B cell (primary cell): ENCODE data around the gene JMJD1C. TPM values are rescaled to one million over a fixed set of nuclear protein-coding genes. Genes with fewer than 3 reads are reported as not detected.
"Not testable (repeated sequence)": the region's sequence is repeated elsewhere in the genome, so short reads cannot be mapped to it uniquely, and the experiment has no call there.

Experiments used
- ATAC-seq: fragments of 200-7000 bp; cut with Tn5 transposase; one replicate; pipeline ENCODE4 v1.10.0; 2021; ENCODE audit warnings: low read depth, mild to moderate bottlenecking, moderate number of reproducible peaks, moderate library complexity
- CTCF ChIA-PET: fragments of 350-600 bp; sonication (Branson Sonifier 250); formaldehyde crosslinking; loops from one replicate; lab custom pipeline; 2021; ENCODE audit warnings: antibody characterized with exemption, inconsistent platforms; lab: Charles Lee
- POLR2A ChIA-PET: fragments of 350-600 bp; sonication (Branson Sonifier 250); formaldehyde crosslinking; loops from one replicate; lab custom pipeline; 2021; ENCODE audit warnings: antibody characterized with exemption; lab: Charles Lee
- DNase-seq: peaks from one replicate; pipeline ENCODE4 v3.0.0; 2013
- H2AFZ ChIP-seq: 2 replicates; pipeline ENCODE4 v1.6.1; 2012; ENCODE audit warnings: mild to moderate bottlenecking, low read depth, low read length; ENCODE audit not compliant: insufficient read depth, poor library complexity, severe bottlenecking
- H3K27ac ChIP-seq, 2 donors: 1 replicate in 1 of 2; 2 replicates in 1 of 2; pipeline ENCODE4 v1.5.1; 2012 to 2013; ENCODE audit warnings: low read length in 2 of 2, mild to moderate bottlenecking in 2 of 2, moderate library complexity in 1 of 2
- H3K27me3 ChIP-seq, 4 experiments: fragments of 200-600 bp in 1 of 4; sonication (generic) in 1 of 4; replicated peaks in 1 of 4; 1 replicate in 2 of 4; 2 replicates in 2 of 4; pipeline versions ENCODE4 v1.6.1 to v1.7.0; 2013 to 2016; ENCODE audit warnings: low read length in 3 of 4, mild to moderate bottlenecking in 2 of 4, mixed read lengths in 1 of 4, moderate library complexity in 1 of 4; ENCODE audit not compliant: insufficient read depth in 4 of 4, control insufficient read depth in 3 of 4; ENCODE audit errors: control extremely low read depth in 1 of 4
- H3K36me3 ChIP-seq, 2 experiments: replicated peaks in 1 of 2; 1 replicate in 1 of 2; 2 replicates in 1 of 2; pipeline versions ENCODE4 v1.6.1 to v1.7.1; 2013; ENCODE audit warnings: low read length in 1 of 2; ENCODE audit not compliant: insufficient read depth in 2 of 2, control insufficient read depth in 1 of 2; ENCODE audit errors: control extremely low read depth in 1 of 2, extremely low read depth in 1 of 2
- H3K4me1 ChIP-seq, 2 donors: fragments of 200-600 bp in 1 of 2; sonication (generic) in 1 of 2; 1 replicate in 1 of 2; 2 replicates in 1 of 2; pipeline versions ENCODE4 v1.5.1 to v1.6.1; 2013 to 2017; ENCODE audit warnings: low read length in 2 of 2; ENCODE audit not compliant: control insufficient read depth in 2 of 2, insufficient read depth in 2 of 2
- H3K4me2 ChIP-seq: replicated peaks from 2 replicates; pipeline ENCODE3; 2012; ENCODE audit warnings: mild to moderate bottlenecking, low read depth, low read length; ENCODE audit not compliant: poor library complexity, severe bottlenecking
- H3K4me3 ChIP-seq, 5 experiments: fragments of 200-600 bp in 1 of 5; sonication (generic) in 1 of 5; 1 replicate in 3 of 5; 2 replicates in 2 of 5; pipeline versions ENCODE4 v1.5.1 to v1.7.0; 2011 to 2016; ENCODE audit warnings: low read length in 4 of 5, mild to moderate bottlenecking in 4 of 5, low read depth in 2 of 5, control low read depth in 1 of 5, moderate library complexity in 1 of 5; ENCODE audit not compliant: insufficient read depth in 1 of 5; ENCODE audit errors: control extremely low read depth in 1 of 5, extremely low read depth in 1 of 5
- H3K79me2 ChIP-seq: fragments of 200-600 bp; sonication (generic); one replicate; pipeline ENCODE4 v1.6.0; 2016; ENCODE audit warnings: low read length; ENCODE audit not compliant: control insufficient read depth, insufficient read depth
- H3K9ac ChIP-seq: fragments of 200-600 bp; sonication (generic); 2 replicates; pipeline ENCODE4 v1.6.1; 2017; ENCODE audit warnings: mild to moderate bottlenecking, low read length, moderate library complexity
- H3K9me3 ChIP-seq, 3 donors: one replicate each; pipeline versions ENCODE4 v1.6.1 to v1.7.1; 2013; ENCODE audit warnings: low read length in 2 of 3; ENCODE audit not compliant: control insufficient read depth in 2 of 3, insufficient read depth in 1 of 3; ENCODE audit errors: control extremely low read depth in 1 of 3
- H4K20me1 ChIP-seq: 2 replicates; pipeline ENCODE4 v1.6.0; 2012; ENCODE audit warnings: mild to moderate bottlenecking, low read length; ENCODE audit not compliant: insufficient read depth, control insufficient read depth, poor library complexity, severe bottlenecking
- H3K27ac Mint-ChIP-seq: one replicate; pipeline ENCODE4 v1.8.0; 2021; ENCODE audit warnings: mixed read lengths
- H3K27me3 Mint-ChIP-seq: one replicate; pipeline ENCODE4 v1.8.0; 2021; ENCODE audit warnings: mixed read lengths
- H3K4me1 Mint-ChIP-seq: one replicate; pipeline ENCODE4 v1.8.0; 2021; ENCODE audit warnings: mixed read lengths
- H3K4me3 Mint-ChIP-seq: one replicate; pipeline ENCODE4 v1.8.0; 2021; ENCODE audit warnings: mixed read lengths
- H3K9me3 Mint-ChIP-seq: one replicate; pipeline ENCODE4 v1.8.0; 2022; ENCODE audit warnings: mixed read lengths; ENCODE audit not compliant: insufficient read depth
- CTCF ChIP-seq: fragments of 200-600 bp; IDR thresholded peaks from one replicate; pipeline ENCODE4 v1.8.0; 2022; ENCODE audit warnings: antibody characterized with exemption, mild to moderate bottlenecking
- EZH2 ChIP-seq: IDR thresholded peaks from 2 replicates; pipeline ENCODE4 v1.6.1; 2012; ENCODE audit warnings: borderline replicate concordance, low read depth, mild to moderate bottlenecking, moderate library complexity, low read length; ENCODE audit not compliant: insufficient read depth, poor library complexity, severe bottlenecking
- WGBS: methylation state at CpG from one replicate; pipeline ENCODE4 v1.1.5; 2013; ENCODE audit warnings: missing lambda C conversion rate; ENCODE audit not compliant: insufficient coverage; 5-methylcytosine and 5-hydroxymethylcytosine counted together
- intact Hi-C: fragments of 100-400 bp; cut with micrococcal nuclease; formaldehyde crosslinking; loops from one replicate; pipeline ENCODE4 v1.10.0; 2022
- polyA plus RNA-seq: library from polyadenylated mRNA; depleted of rRNA; stranded (reverse); fragments of >200 nt; gene quantifications from 2 replicates; pipeline ENCODE4 v1.2.3, GENCODE V29; 2012
- total RNA-seq, 2 donors: library from RNA; stranded (reverse); fragments of 120-200 nt in 1 of 2; gene quantifications; 1 replicate in 1 of 2; 2 replicates in 1 of 2; pipeline versions ENCODE4 v1.2.3 to v1.2.4, GENCODE V29; 2013 to 2022

JMJD1C gene
- total and polyA plus RNA-seq, 2 donors (not counting 1 experiment from before 2014, with no cell fraction given) = 81.8 to 235 TPM

DNA sequence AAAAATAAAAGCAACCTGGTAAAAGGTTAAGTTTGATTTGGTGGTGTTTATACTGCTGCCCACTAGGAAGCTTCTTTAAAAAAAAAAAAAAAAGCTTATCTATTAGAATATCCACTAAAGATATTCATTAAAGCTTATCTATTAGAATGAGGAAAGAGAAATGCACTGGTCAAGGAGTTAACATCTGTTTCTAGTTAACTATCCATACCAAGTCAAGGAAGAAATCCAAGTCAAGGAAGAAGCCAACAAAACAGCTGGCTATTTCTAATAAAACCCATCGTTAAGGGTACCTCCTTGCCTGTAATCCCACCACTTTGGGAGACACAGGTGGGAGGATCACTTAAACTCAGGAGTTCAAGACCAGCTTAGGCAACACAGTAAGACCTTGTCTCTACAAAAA lies 82.6 kb downstream of the JMJD1C start:
- H3K4me1 ChIP-seq = peaks cover 0 to 2% of the 10 kb centered on the region in 2 donors
- no peak overlapping the region for H3K4me2 ChIP-seq
- H3K27ac ChIP-seq = no peak overlapping the region
- ChIA-PET CTCF (interaction anchor here (1.2 kb wide), 1 partner anchor 246 kb away, joined by 3 read pairs; no protein-coding TSS in a partner anchor), POLR2A (interaction anchor here (0.7 kb wide), 1 partner anchor 229 kb away, joined by 3 read pairs; no protein-coding TSS in a partner anchor)
- no peak overlapping the region for H3K4me3 ChIP-seq
- Mint-ChIP-seq H3K4me3 (no peak overlapping the region), H3K9me3 (no peaks in the 10 kb centered on the region), H3K27me3 (no peaks in the 10 kb centered on the region), H3K4me1 (peaks cover 22% of the 10 kb centered on the region), H3K27ac (no peak overlapping the region)
- DNase-seq (no peak), ATAC-seq (no peak)
- TF ChIP-seq EZH2 (no peak), CTCF (no peak)
- peaks cover 0 to 1% of the 10 kb centered on the region in 2 experiments for H3K36me3 ChIP-seq
- H3K9me3 ChIP-seq = no peaks in the 10 kb centered on the region
- H3K27me3 ChIP-seq = no peaks in the 10 kb centered on the region
- H4K20me1 ChIP-seq = peaks cover 34% of the 10 kb centered on the region
- WGBS = no CpG with 5 or more reads among the region's 1 CpG
- intact Hi-C loops = no loop called here
- H3K79me2 ChIP-seq = peaks cover 38% of the 10 kb centered on the region
- H2AFZ ChIP-seq = no peak overlapping the region
- H3K9ac ChIP-seq = no peak overlapping the region

DNA sequence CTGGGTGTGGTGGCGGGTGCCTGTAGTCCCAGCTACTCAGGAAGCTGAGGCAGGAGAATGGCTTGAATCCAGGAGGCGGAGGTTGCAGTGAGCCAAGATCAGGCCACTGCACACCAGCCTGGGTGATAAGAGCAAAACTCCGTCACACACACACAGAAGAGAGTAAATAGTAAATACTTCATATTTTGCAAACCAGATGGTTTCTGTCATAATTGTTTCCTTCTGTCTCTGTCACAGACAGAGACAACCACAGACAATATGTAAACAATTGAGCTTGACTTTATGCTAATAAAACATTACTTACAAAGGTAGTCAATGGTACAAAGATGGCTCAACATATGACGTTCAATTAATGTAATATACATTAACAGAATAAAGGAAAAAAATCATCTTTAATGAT lies 83.7 kb downstream of the JMJD1C start:
- DNase-seq (no peak), ATAC-seq (no peak)
- 100% methylated on average over 1 of the region's 4 CpGs for WGBS
- Histone ChIP-seq H3K27ac (no peak overlapping the region), H3K4me3 (no peak overlapping the region), H3K27me3 (no peaks in the 10 kb centered on the region), H3K36me3 (peaks cover 0 to 1% of the 10 kb centered on the region in 2 experiments), H3K9me3 (no peaks in the 10 kb centered on the region), H4K20me1 (peaks cover 29% of the 10 kb centered on the region), H3K9ac (no peak overlapping the region), H3K79me2 (peaks cover 29% of the 10 kb centered on the region), H3K4me2 (no peak overlapping the region), H2AFZ (no peak overlapping the region), H3K4me1 (peaks cover under 1 to 5% of the 10 kb centered on the region in 2 donors)
- Mint-ChIP-seq H3K27me3 (no peaks in the 10 kb centered on the region), H3K9me3 (no peaks in the 10 kb centered on the region), H3K4me3 (no peak overlapping the region), H3K4me1 (peaks cover 20% of the 10 kb centered on the region), H3K27ac (no peak overlapping the region)
- TF ChIP-seq CTCF = no peak
- no peak for TF ChIP-seq EZH2
- ChIA-PET POLR2A (no interaction called here), CTCF (no interaction called here)
- intact Hi-C loops = no loop called here

DNA sequence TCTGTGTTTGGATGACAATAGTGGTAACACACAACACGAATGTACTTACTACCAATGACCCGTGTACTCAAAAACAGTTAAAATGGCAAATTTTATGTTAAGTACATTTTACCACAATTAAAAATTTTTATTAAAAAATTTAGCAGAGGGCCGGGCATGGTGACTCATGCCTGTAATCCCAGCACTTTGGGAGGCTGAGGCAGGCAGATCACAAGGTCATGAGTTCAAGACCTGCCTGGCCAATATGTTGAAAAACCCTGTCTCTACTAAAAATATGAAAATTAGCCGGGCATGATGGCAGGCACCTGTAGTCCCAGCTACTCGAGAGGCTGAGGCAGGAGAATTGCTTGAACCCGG lies 88.5 kb downstream of the JMJD1C start:
- H3K4me3 ChIP-seq = peak overlapping the region in 2 of 5 experiments; percentile 40 to 45

More for the DNA sequence above, 88.5 kb downstream of the JMJD1C start:
- intact Hi-C loops = loop anchor here (2.0 to 5.0 kb wide), 2 partner anchors 160 to 252 kb away; no protein-coding TSS in a partner anchor
- DNase-seq, H3K9me3 ChIP-seq, POLR2A ChIA-PET, ATAC-seq, H3K27me3 ChIP-seq, H3K9me3 Mint-ChIP-seq, H3K27ac ChIP-seq, H4K20me1 ChIP-seq, H3K27me3 Mint-ChIP-seq, H3K36me3 ChIP-seq, CTCF ChIA-PET: not testable (repeated sequence)
- H3K27ac Mint-ChIP-seq = peak overlapping the region; percentile 3
- peaks cover 17% of the 10 kb centered on the region for H3K4me1 Mint-ChIP-seq
- Histone ChIP-seq H3K4me1 (peaks cover 8 to 11% of the 10 kb centered on the region in 2 donors), H3K9ac (peak overlapping the region; percentile 31), H2AFZ (peak overlapping the region; percentile 4), H3K4me2 (peak overlapping the region; percentile 65), H3K79me2 (peaks cover 34% of the 10 kb centered on the region)
- peak overlapping the region; percentile 59 for H3K4me3 Mint-ChIP-seq
- WGBS = 72% methylated on average over 3 of the region's 6 CpGs
